Cerebellar nuclear complex (tissue), 1 donor: ENCODE measurements around the gene NRXN3.
"Not testable (repeated sequence)": the region's sequence is repeated elsewhere in the genome, so short reads cannot be mapped to it uniquely, and the experiment has no call there.

Source experiments
- DNase-seq, 2 experiments: peaks; one replicate each; lab custom pipeline; 2025; lab: John Stamatoyannopoulos, UW

Gene NRXN3

GRCh38 chr14:78403278-78403815 lies 233.2 kb downstream of the NRXN3 start:
- no peak for DNase-seq

- no peak for DNase-seq
These were observed 235.1 kb downstream of the NRXN3 start for GRCh38 chr14:78405079-78405856.

- no peak for DNase-seq
These were observed 242.3 kb downstream of the NRXN3 start for GRCh38 chr14:78412475-78412874.

GRCh38 chr14:78414172-78414571 lies 244.0 kb downstream of the NRXN3 start:
- no peak for DNase-seq

DNA sequence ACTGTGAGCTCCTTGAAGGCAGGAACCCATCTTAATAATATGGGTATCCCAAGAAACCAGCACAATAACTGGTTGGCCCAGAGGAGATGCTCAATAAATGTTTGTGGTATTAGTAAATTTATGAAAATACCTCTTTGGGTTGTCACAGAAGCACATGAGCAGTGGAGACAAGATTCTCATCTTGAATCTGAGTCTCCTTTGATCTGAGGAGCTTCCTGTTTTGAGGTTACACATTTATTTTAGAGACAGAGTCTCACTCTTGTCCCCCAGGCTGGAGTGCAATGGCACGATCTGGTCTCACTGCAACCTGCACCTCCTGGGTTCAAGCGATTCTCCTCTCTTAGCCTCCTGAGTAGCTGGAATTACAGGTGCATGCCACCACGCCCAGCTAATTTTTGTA lies 247.4 kb downstream of the NRXN3 start:
- no peak for DNase-seq

DNA sequence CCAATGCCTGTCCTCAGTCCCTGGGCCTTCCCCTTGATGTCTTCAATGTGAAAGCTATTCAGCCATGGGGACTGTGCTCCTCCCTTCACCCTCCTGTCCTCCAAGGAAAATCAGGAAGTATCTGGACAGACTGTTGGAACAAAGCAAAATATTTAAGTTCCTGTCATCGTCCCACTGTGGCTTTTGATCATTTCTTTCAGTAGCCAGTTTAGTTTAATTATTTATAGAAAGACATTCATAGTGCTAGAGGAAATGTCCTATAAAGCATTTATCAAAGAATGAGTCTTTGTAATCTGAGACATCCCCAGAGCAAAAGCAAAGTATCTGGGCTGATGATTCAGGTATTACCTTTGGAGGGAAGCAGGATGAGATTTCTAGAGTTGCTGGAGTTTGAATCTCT lies 254.1 kb downstream of the NRXN3 start:
- no peak for DNase-seq

GRCh38 chr14:78425330-78425729 lies 255.2 kb downstream of the NRXN3 start:
- DNase-seq: no peak

DNA sequence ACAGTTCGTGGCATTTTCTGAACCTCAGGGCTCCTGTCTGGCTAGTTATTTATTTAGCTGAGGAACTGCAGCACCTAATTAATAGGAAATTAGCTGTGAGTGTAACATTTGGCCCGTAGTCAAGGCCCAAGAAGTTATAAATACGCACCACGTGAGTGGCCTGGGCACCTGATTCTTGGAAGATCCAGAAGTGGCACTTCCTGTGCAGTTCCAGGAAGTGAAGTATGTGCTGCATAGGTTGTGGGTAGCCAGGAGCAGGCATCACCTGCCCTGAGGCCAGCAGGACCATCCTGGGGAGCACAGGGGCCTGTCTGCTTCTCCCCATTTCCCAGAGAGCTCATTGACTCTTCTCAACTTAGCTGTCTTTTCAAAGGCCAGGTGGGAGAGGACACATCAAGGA lies 255.6 kb downstream of the NRXN3 start:
- no peak for DNase-seq

GRCh38 chr14:78432046-78432445 lies 261.9 kb downstream of the NRXN3 start:
- no peak for DNase-seq

- not testable (repeated sequence) for DNase-seq
These were observed 267.3 kb downstream of the NRXN3 start for GRCh38 chr14:78437448-78437847.

- no peak for DNase-seq
These were observed 270.3 kb downstream of the NRXN3 start for GRCh38 chr14:78440356-78440894.

GRCh38 chr14:78443834-78444233 lies 273.7 kb downstream of the NRXN3 start:
- no peak for DNase-seq

DNA sequence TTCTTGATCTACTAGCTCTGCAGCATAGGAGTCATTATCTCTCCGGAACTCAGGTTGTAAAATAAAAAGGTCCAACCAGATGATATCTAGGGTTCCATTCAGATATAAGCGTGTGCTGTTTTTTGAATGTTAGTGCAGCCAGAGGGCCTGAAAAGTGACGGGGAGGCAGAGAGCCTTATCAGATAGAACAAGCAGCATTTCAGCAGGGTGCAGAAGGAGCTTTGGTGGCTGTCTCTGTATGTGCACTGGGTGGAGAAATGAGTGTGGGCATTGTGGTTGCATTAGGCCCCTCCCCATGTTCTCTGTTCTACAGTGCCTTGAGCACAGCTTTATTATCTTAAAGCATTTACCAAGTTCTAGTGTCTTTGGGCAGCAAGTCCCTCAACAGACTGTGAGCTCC lies 275.1 kb downstream of the NRXN3 start:
- DNase-seq: no peak

GRCh38 chr14:78446807-78447206 lies 276.6 kb downstream of the NRXN3 start:
- DNase-seq: no peak

- DNase-seq: no peak
These were observed 278.3 kb downstream of the NRXN3 start for GRCh38 chr14:78448164-78449094.

DNA sequence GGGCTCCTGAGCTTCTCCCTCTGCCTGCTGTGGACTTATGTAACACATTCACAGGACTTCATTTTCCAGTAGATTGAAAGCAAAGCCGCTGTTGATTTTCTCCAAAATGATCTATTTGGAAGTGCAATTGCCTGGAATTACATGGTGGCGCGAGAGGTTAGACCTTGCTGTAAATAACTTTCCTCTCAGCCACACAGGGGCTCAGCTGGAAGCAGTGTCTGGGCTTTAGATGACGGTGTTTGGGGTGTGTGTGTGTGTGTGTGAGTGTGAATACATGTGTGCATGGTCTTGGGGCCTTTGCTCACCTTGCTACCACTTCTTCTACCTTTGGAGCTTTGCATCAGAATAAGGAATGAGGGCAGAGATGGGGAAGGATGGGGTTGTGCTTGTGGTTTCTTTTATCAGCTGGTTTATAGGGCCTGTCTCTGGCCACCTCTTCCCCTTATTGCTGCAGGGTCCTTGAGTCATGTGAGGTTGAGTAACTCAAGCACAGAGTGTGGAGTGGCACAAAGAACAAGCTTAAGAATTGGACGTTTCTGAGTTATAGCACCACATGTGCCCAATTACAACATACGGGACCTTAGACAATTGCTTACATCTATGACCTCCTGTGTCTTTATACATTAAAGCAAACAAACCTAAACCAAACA lies 280.6 kb downstream of the NRXN3 start:
- no peak for DNase-seq

DNA sequence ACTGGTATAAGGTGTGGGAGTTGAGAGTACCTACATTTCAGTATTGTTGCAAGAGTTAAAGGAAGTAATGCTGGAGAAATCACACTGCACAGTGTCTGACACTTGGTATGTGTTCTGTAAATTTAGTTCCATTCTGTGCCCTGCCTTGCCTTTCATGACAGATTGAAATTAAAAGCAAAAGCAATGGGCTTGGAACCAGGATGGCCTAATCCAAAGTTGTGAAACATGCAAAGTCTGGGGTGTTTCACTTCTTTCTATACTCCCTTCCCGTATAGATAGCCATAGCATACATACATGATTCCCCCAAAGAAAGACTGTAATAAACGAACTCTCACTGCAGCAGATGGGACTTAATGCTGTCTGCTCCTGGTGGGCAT lies 281.1 kb downstream of the NRXN3 start:
- no peak for DNase-seq

- DNase-seq: no peak
These were observed 285.8 kb downstream of the NRXN3 start for GRCh38 chr14:78455896-78456435.

GRCh38 chr14:78469947-78470346 lies 299.8 kb downstream of the NRXN3 start:
- no peak for DNase-seq

DNA sequence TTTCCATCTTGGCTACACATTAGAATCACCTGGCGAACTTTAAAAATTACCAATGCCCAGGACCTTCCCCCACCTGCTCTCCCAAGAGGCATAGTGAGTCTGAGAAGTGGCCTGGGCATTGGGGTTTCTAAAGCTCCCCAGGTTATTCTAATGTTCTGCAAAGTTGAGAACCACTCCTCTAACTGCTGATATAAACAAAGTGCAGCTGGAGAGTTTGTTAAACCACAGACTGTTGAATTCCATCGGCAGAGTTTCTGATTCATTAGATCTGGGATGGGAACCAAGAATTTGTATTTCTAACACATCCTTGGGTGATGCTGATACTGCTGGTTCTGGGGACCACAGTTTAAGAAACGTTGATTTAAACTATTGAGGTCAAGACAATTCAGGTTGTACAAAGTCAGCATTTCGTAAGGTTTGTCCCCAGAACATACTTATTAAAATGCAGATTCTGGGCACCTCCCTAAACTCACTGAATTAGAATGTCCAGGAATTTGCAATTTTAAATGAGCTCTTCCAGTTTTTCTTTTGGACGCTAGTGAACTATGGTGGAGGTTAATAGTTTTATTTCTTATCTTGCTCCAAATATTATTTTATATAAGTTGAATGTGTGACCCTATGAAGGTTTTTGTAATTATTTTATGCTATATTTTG lies 309.1 kb downstream of the NRXN3 start:
- no peak for DNase-seq

- no peak for DNase-seq
These were observed 313.9 kb downstream of the NRXN3 start for GRCh38 chr14:78484028-78484427.
